T-helper 9 cell (primary cell): Measurements from ENCODE around the gene TFAP2C.
"Not testable (repeated sequence)": the region's sequence is repeated elsewhere in the genome, so short reads cannot be mapped to it uniquely, and the experiment has no call there.

Experiments used
- DNase-seq: peaks from one replicate; pipeline ENCODE4 v3.0.0-alpha.2; 2020

The TFAP2C gene

DNA sequence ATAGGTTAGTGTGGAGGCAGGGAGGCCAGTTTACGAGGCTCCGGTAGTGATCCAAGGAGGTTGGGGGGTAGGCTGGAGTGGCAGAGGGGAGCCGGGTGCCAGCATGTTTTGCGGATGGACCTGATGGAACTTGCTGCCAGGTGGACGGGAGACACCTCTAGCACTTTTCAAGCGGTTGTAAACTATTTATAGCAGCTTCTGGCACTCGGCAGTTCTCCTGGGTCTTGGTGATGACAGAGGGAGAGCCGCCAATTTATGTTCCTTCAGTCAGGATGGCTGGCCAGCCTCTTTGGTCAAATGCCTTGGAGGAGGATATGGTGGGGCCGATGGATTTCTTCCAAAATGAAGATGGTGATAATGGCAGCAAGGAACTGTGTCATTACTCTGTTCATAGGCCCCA, 28.8 kb downstream of the TFAP2C start:
- no peak for DNase-seq

DNA sequence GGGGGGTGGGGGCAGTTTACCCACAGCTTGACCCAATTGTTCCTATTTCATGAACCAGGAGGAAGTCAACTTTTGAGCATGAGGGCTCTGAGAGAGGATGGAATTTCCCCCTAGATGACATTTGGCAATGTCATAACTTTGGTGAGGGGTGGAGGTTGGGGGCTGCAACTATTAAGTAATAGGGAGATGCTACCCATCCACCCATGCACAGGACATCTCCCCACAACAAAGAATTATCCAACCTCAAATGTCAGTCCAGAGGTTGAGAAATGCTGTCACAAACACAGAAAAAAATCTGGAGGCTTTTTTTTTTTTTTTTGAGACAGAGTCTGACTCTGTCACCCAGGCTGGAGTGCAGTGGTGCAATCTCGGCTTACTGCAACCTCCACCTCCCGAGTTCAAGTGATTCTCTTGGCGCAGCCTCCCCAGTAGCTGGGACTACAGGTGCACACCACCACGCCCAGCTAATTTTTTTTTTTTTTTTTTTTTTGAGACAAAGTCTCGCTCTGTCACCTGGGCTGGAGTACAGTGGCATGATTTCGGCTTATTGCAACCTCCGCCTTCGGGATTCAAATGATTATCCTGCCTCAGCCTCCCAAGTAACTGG, 29.3 kb downstream of the TFAP2C start:
- not testable (repeated sequence) for DNase-seq

DNA sequence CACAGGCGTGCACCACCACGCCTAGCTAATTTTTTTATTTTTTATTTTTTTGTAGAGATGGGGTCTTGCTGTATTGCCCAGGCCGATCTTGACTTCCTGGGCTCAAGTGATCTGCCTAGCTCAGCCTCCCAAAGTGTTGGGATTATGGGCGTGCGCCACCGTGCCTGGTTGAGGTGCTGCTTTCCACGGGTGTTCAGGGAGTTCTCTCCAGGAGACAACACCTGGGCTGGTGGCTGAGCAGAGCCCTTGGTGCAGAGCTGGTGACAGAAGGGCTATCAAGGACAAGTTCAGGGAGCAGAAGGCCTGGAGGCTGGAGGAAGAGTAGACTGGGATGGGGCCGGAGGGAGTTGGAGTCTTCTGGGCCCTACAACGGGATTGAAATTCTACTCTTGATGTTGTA, 34.6 kb downstream of the TFAP2C start:
- no peak for DNase-seq

DNA sequence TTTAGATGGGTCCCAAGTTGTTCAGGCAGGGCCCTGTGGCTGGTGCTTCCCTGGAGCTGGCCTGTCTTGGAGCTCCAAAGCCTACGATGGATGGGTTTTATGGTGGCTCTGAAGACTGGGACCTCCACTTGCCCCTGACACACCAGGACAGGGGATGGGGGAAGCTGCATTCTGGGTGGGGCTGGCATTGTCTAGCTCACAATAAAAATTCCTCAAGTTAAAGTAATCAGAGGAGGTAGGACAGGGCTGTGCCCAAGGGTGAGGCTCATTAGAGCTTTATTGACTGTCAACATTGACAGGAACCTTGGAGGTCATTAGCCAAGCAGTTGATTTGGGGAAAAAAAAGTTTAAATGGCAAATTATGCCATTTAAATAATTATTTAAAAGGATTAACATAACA, 35.7 kb downstream of the TFAP2C start:
- DNase-seq: no peak

DNA sequence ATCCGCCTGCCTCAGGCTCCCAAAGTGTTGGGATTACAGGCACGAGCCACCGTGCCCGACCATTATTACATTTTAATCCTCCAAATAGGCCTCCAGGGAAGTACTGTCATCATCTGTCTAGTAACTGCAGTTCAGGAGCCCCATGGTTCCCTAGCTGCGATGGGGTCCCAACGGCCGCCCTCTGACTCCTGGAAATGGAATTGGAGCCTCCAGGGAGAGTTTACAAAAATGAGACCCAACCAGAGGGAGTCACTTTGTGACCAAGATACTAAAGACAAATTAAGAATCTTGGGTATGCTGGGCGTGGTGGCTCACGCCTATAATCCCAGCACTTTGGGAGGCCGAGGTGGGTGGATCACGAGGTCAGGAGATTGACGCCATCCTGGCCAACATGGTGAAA, 36.7 kb downstream of the TFAP2C start:
- DNase-seq: no peak

DNA sequence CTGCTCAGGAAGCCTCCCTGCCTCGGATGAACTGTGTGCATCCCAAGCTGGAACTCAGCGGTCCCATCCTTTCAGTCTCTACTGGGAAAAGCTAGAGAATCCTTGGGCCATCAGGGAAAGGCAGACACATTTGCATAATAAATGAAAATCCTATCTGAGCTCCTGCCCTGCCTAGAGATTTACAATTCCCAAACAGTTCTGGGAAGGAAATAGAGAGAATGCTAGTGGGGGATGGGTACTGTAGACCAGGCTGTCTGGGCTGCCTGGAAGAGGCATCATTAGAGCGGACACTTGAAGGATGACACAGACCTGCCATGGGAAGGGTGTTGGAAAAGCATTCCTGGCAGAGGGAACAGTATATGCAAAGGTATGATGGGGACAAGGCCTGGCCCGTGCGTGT, 44.3 kb downstream of the TFAP2C start:
- DNase-seq: no peak

DNA sequence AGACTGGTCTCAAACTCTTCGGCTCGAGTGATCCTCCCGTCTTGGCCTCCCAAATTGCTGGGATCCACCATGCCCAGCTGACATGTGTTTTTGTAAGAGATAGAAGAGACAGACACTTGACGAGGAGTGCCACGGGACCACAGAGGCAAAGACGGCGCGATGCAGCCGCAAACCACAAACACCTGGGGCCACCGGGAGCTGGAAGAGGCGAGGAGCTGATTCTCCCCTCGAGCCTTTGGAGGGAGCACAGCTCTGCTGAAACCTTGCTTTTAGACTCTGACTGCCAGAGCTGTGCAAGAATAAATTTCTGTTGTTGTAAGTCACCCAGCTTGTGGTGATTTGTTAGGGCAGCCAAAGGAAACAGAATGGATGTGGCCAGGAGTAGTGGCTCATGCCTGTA, 46.9 kb downstream of the TFAP2C start:
- DNase-seq: no peak

DNA sequence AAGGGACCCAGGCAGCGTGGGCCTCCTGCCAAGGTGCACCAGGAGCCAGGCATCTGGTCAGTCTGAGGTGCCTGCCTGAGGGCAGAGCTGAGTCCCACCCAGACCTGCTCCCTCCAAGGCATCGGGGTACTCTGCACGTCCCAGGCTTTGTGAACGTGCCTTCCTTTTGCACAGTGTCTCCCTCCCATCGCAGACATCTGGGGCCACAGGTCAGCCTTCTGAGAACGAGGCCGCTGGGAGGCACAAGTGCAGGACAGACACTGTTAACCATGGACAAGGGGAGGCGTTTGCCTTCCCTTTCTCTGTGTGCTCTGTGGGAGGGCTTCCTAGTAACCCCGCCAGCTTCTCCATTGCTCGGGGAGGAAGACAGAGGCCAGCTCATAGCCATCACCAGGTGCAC, 47.6 kb downstream of the TFAP2C start:
- no peak for DNase-seq

DNA sequence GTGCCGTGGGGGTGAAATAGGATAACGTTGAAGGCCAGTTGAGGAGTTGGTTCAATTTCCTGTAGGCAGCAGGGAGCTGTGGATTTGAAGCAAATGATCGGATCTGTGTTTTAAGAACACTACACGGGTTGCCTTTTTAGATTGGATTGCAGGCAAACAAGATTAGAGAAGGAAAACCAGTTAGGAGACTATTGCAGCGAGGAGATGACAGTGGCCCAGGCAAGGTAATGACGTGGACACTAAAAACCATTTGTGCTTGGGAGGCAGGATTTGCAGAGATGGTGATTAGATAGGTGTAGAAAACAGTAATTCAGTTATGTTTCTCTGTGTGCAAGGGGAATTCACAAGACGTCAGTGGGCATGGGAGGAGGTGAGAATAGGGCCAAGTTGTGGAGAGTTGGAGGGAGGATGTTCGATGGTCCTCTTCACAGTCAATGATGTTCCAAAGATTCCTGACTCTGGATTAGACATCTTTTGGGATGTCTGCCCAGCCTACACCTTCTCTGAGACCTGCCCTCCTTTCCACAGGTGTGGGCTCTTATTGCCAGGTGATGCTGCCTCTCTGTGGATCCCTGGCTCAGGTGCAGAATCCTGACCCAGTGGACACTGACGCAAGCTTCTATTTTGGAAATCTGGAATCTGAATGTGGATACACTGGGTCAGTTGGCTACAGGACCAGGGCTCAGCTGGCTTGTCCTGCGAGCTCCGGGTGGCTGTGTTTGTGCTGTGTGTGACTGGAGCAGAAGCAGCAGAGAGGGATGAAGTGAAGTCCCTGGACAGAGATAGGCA, 54.2 kb downstream of the TFAP2C start:
- DNase-seq: no peak

DNA sequence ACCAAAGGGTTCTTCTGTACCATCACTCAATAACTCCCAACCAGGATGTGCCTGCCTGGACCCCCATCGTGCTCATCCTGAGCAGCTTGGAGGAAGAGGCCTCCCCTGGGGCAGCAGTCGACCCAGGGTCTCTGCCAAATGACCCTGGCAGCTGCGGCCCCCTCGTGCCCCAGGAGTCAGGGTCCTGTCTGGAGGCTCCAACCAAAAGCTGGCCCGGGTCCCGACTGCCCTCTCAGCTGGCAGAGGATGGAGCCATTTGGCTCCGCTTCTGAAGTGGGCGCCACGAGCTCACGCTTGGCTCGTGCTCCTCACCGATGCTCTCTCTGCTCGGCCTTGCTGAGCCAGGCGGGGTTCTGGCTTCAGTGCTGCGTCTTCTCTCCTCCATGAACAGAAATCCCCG, 56.8 kb downstream of the TFAP2C start:
- no peak for DNase-seq

DNA sequence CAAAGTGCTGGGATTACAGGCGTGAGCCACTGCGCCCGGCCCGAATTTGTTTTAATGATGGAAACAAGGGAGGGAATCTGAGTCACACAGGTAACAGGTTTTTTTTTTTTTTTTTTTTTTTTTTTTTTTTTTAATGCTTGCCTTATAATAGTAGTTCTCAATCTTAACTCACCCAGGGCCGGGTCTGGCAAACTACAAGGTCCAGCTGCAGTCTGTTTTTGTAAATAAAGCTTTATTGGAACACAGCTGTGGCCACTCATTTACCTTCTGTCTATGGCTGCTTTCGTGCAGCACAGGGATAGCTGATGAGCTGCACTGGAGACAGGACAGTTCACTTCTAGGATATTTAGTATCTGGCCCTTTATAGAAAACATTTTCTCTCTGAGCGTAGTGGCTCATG, 58.0 kb downstream of the TFAP2C start:
- no peak for DNase-seq

DNA sequence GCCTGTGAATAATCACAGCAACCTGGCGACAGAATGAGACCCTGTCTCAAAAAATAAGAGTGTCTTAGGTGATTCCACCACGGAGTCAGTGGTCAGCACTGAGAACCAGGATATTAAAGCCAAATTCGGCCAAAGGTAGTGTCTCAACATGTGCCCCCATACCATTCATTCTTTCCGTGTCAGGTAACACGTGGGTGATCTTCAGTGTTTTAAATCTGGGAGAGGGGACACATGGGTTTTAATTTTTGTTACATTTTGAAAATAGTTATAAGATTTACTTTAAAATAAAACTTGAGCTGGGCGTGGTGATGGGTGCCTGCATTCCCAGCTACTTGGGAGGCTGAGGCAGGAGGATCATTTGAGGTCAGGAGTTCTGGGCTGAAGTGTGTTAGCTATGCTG, 59.0 kb downstream of the TFAP2C start:
- DNase-seq: no peak
